Measurements from ENCODE around the gene RFESD. TPM values are rescaled to one million over a fixed set of nuclear protein-coding genes. Genes with fewer than 3 reads are reported as not detected.

RFESD gene
- 1.3 and 1.7 TPM in 2 replicates for total RNA-seq

GRCh38 chr5:95646569-95647431 lies at the start of gene RFESD:
Gene RFESD (plus strand): TSS chr5:95646777. CDS start chr5:95652272, 5,495 bp downstream.

GRCh38 chr5:95620030-95620869 lies 26.3 kb upstream of the RFESD start, which contains the start of gene GPR150:
Gene GPR150 (plus strand): TSS chr5:95620087. CDS start chr5:95620276, 189 bp downstream.

GRCh38 chr5:95682891-95683290 lies 36.3 kb downstream of the RFESD start, which contains the start of gene SPATA9:
Gene SPATA9 (minus strand): TSS chr5:95682991. CDS start chr5:95682854, 137 bp downstream.

Other genes starting within 250 kb of the RFESD start
- gene SKIC3, start 91.8 kb upstream of the RFESD start, total RNA-seq = 113 and 154 TPM in 2 replicates
- gene ARSK, start 91.7 kb upstream of the RFESD start, total RNA-seq = 7.3 and 14.2 TPM in 2 replicates
- gene GPR150, start 26.7 kb upstream of the RFESD start, total RNA-seq = 0.18 and 0.19 TPM in 2 replicates
- 0.18 TPM in 1 of 2 replicates, not detected in the other for gene SPATA9, start 36.2 kb downstream of the RFESD start, total RNA-seq
- 64.1 and 91.1 TPM in 2 replicates for gene RHOBTB3, start 84.6 kb downstream of the RFESD start, total RNA-seq
- gene GLRX, start 175.9 kb downstream of the RFESD start, total RNA-seq = 15.8 and 19.6 TPM in 2 replicates